Astrocyte (in vitro differentiated cells and primary cell): ENCODE measurements around the gene HACL1. TPM values are rescaled to one million over a fixed set of nuclear protein-coding genes. Genes with fewer than 3 reads are reported as not detected.

Experiments
- DNase-seq: peaks from one replicate; pipeline ENCODE4 v3.0.0-alpha.2; 2010; ENCODE audit warnings: low read depth
- FAIRE-seq: peaks from 2 replicates; lab custom pipeline; 2011; peaks lifted over from hg19 to GRCh38; lab: Jason Lieb, UNC
- H2AFZ ChIP-seq: 2 replicates; pipeline ENCODE4 v1.6.0; 2012; ENCODE audit warnings: low read depth, low read length, inconsistent platforms
- H3K27ac ChIP-seq: 2 replicates; pipeline ENCODE4 v1.5.1; 2011; ENCODE audit warnings: low read depth, low read length, inconsistent platforms
- H3K27me3 ChIP-seq: 2 replicates; pipeline ENCODE4 v1.6.0; 2011; ENCODE audit warnings: low read length, inconsistent platforms; ENCODE audit not compliant: insufficient read depth
- H3K36me3 ChIP-seq: 2 replicates; pipeline ENCODE4 v1.5.1; 2011; ENCODE audit warnings: low read length, inconsistent platforms; ENCODE audit not compliant: insufficient read depth
- H3K4me1 ChIP-seq: 2 replicates; pipeline ENCODE4 v1.5.1; 2011; ENCODE audit warnings: low read length, inconsistent platforms; ENCODE audit not compliant: insufficient read depth
- H3K4me2 ChIP-seq: 2 replicates; pipeline ENCODE4 v1.6.0; 2012; ENCODE audit warnings: low read length, inconsistent platforms
- H3K4me3 ChIP-seq: 2 replicates; pipeline ENCODE4 v1.5.1; 2011; ENCODE audit warnings: low read depth, mild to moderate bottlenecking, low read length, inconsistent platforms; ENCODE audit not compliant: insufficient read depth
- H3K79me2 ChIP-seq: 2 replicates; pipeline ENCODE4 v1.6.0; 2012; ENCODE audit warnings: mild to moderate bottlenecking, low read length, inconsistent platforms; ENCODE audit not compliant: insufficient read depth
- H3K9ac ChIP-seq: 2 replicates; pipeline ENCODE4 v1.6.0; 2012; ENCODE audit warnings: mild to moderate bottlenecking, low read length, inconsistent platforms
- H3K9me3 ChIP-seq: 2 replicates; pipeline ENCODE4 v1.5.1; 2012; ENCODE audit warnings: low read depth, mild to moderate bottlenecking, low read length, inconsistent platforms; ENCODE audit not compliant: insufficient read depth
- H4K20me1 ChIP-seq: 2 replicates; pipeline ENCODE4 v1.6.0; 2012; ENCODE audit warnings: low read length, inconsistent platforms; ENCODE audit not compliant: insufficient read depth
- H3K27ac Mint-ChIP-seq: one replicate; pipeline ENCODE4 v1.8.0; 2021; ENCODE audit warnings: mild to moderate bottlenecking, mixed read lengths; ENCODE audit not compliant: unreplicated experiment
- H3K27me3 Mint-ChIP-seq: one replicate; pipeline ENCODE4 v1.8.0; 2021; ENCODE audit warnings: low read depth, mixed read lengths; ENCODE audit not compliant: unreplicated experiment
- H3K36me3 Mint-ChIP-seq: one replicate; pipeline ENCODE4 v1.8.0; 2021; ENCODE audit warnings: low read depth, mixed read lengths; ENCODE audit not compliant: unreplicated experiment
- H3K4me1 Mint-ChIP-seq: one replicate; pipeline ENCODE4 v1.8.0; 2021; ENCODE audit warnings: low read depth, mixed read lengths; ENCODE audit not compliant: unreplicated experiment
- H3K4me3 Mint-ChIP-seq: one replicate; pipeline ENCODE4 v1.8.0; 2021; ENCODE audit warnings: mild to moderate bottlenecking, moderate library complexity, mixed read lengths; ENCODE audit not compliant: unreplicated experiment
- H3K9me3 Mint-ChIP-seq: one replicate; pipeline ENCODE4 v1.8.0; 2021; ENCODE audit warnings: mild to moderate bottlenecking, mixed read lengths; ENCODE audit not compliant: unreplicated experiment
- EZH2 ChIP-seq: IDR thresholded peaks from 2 replicates; pipeline ENCODE4 v1.6.1; 2012; ENCODE audit warnings: mild to moderate bottlenecking, low read length, inconsistent platforms; ENCODE audit not compliant: insufficient read depth
- total RNA-seq: library from RNA; stranded (reverse); gene quantifications from 2 replicates; pipeline ENCODE4 v1.2.1, GENCODE V29; 2021
- TF ChIP-seq, protein P1 (sequence below): IDR thresholded peaks from 2 replicates; pipeline ENCODE4 v1.5.1; 2011; ENCODE audit warnings: low read depth, mild to moderate bottlenecking, inconsistent platforms, low read length, moderate library complexity; ENCODE audit not compliant: insufficient read depth

HACL1 gene
- total RNA-seq, 1 donor from 2014 or later: 17.8 TPM

DNA sequence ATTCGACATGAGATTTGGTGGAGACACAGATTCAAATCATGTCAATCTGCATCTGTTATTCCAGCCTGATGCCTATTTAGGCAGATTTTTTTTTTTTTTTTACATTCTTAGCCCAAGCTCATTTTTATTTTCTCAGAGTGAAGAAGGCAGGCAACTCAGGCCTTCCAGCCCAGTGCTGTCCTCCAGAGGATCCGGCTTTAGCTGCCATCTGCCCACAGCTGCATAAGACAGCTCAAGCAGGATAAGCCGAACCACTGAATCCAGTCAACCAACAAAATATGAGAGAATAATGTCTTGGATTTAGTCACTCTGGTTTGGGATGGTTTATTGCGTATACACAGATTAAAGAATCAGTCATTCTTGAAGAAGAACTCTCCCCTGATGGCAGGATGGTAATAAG lies 60.0 kb downstream of the HACL1 start:
- no peak for FAIRE-seq
- Histone ChIP-seq H3K4me3 (no peak overlapping the region), H3K27me3 (no peaks in the 10 kb centered on the region), H3K79me2 (no peaks in the 10 kb centered on the region), H3K9ac (no peak overlapping the region), H3K9me3 (no peaks in the 10 kb centered on the region), H3K4me1 (no peaks in the 10 kb centered on the region), H2AFZ (no peak overlapping the region), H4K20me1 (no peaks in the 10 kb centered on the region), H3K4me2 (no peak overlapping the region), H3K27ac (no peak overlapping the region), H3K36me3 (no peaks in the 10 kb centered on the region)
- Mint-ChIP-seq H3K27me3 (peaks cover 1% of the 10 kb centered on the region), H3K4me3 (no peak overlapping the region), H3K36me3 (peaks cover 4% of the 10 kb centered on the region), H3K27ac (no peak overlapping the region), H3K9me3 (peaks cover 3% of the 10 kb centered on the region), H3K4me1 (no peaks in the 10 kb centered on the region)
- TF ChIP-seq, protein P1, sequence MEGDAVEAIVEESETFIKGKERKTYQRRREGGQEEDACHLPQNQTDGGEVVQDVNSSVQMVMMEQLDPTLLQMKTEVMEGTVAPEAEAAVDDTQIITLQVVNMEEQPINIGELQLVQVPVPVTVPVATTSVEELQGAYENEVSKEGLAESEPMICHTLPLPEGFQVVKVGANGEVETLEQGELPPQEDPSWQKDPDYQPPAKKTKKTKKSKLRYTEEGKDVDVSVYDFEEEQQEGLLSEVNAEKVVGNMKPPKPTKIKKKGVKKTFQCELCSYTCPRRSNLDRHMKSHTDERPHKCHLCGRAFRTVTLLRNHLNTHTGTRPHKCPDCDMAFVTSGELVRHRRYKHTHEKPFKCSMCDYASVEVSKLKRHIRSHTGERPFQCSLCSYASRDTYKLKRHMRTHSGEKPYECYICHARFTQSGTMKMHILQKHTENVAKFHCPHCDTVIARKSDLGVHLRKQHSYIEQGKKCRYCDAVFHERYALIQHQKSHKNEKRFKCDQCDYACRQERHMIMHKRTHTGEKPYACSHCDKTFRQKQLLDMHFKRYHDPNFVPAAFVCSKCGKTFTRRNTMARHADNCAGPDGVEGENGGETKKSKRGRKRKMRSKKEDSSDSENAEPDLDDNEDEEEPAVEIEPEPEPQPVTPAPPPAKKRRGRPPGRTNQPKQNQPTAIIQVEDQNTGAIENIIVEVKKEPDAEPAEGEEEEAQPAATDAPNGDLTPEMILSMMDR: no peak
- TF ChIP-seq EZH2: no peak
- no peak for DNase-seq

DNA sequence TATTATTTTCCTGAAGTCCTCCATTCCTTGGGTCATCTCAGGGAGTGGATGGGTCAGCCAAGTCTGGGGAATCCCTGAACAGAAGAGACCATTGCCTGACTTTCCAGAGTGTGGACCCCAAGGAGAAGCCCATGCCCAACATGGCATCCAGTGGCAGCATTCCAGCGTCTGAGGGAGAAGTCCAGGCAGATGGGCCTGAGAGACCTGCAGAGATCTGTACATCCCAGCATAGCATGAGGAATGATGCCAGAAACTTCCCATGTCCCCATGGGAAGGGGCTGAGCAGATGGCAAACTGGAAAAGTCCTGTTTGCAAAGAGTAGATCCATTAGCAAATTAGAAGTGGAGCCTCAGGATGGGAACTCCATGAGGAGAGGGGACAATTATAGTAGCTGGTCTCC lies 62.3 kb downstream of the HACL1 start:
- Mint-ChIP-seq H3K9me3 (no peaks in the 10 kb centered on the region), H3K27ac (no peak overlapping the region), H3K27me3 (peaks cover 1% of the 10 kb centered on the region), H3K4me3 (no peak overlapping the region), H3K36me3 (peaks cover 4% of the 10 kb centered on the region), H3K4me1 (no peaks in the 10 kb centered on the region)
- H3K9ac ChIP-seq: no peak overlapping the region
- H2AFZ ChIP-seq: no peak overlapping the region
- no peaks in the 10 kb centered on the region for H3K36me3 ChIP-seq
- no peak for DNase-seq
- no peaks in the 10 kb centered on the region for H3K4me1 ChIP-seq
- TF ChIP-seq, protein P1: no peak
- TF ChIP-seq EZH2: no peak
- H3K27ac ChIP-seq: no peak overlapping the region
- FAIRE-seq: no peak
- H4K20me1 ChIP-seq: no peaks in the 10 kb centered on the region
- H3K4me2 ChIP-seq: no peak overlapping the region
- H3K9me3 ChIP-seq: no peaks in the 10 kb centered on the region
- H3K27me3 ChIP-seq: no peaks in the 10 kb centered on the region
- no peaks in the 10 kb centered on the region for H3K79me2 ChIP-seq
- no peak overlapping the region for H3K4me3 ChIP-seq

DNA sequence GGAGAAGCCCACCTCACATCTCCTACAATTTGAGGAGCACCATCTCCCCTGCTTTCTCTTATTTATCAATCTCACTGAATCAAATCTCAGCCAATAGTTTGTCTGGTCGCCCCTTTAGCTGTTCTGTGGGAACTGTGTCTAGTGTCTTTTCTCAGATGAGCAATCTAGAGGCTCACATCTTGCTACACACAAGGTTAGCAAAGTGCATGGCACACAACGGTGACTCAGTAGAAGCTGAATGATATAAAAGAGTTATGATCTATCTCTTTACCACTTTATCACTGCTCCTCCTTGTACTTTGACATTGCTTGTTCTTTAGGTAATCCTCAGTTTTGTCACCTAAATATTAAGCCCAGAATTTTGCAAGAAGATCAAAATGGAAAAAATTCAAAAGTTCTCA lies 63.0 kb downstream of the HACL1 start:
- Mint-ChIP-seq H3K9me3 (no peaks in the 10 kb centered on the region), H3K27ac (no peak overlapping the region), H3K27me3 (peaks cover 1% of the 10 kb centered on the region), H3K4me1 (no peaks in the 10 kb centered on the region), H3K4me3 (no peak overlapping the region), H3K36me3 (peaks cover 4% of the 10 kb centered on the region)
- no peak for FAIRE-seq
- Histone ChIP-seq H3K27ac (no peak overlapping the region), H3K4me3 (no peak overlapping the region), H3K4me2 (no peak overlapping the region), H3K9ac (no peak overlapping the region), H2AFZ (no peak overlapping the region), H3K4me1 (no peaks in the 10 kb centered on the region), H3K9me3 (no peaks in the 10 kb centered on the region), H3K27me3 (no peaks in the 10 kb centered on the region), H3K36me3 (no peaks in the 10 kb centered on the region), H4K20me1 (no peaks in the 10 kb centered on the region), H3K79me2 (no peaks in the 10 kb centered on the region)
- TF ChIP-seq, protein P1: no peak
- no peak for TF ChIP-seq EZH2
- DNase-seq: no peak
